ENCODE results near the gene TNXB. TPM values are rescaled to one million over a fixed set of nuclear protein-coding genes. Genes with fewer than 3 reads are reported as not detected.
A peak's percentile ranks its signal among the peaks of the same experiment; 100 is the strongest.

Gene TNXB
- total RNA-seq, 2 donors from 2014 or later, result 10.9 to 15.0 TPM

DNA sequence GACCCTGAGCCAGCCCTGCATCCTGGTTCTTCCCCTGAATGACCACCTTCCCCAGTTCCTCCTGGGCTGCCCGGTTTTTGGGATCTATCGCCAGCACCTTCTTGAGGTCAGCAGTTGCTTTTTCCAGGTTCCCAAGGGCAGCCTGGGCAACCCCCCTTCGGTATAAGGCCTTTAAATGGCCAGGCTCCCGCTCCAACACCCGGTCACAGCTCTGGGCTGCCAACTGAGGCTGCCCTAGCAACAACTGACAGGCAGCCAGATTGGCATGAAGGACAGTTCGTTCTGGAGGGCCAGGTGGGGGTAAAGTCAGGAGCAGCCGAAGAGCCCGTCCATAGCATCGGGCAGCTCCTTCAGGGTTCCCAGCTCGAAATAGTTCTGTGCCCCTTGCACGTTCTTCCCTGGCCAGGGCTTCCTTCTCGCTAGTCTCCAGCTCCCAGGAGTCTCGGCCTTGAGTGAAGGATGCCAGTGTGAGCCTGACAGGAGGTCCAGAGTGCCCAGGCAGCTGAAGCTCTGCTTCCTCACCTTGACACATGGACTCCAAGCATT lies 19.7 kb upstream of the TNXB start:
- Mint-ChIP-seq H3K4me1 (ENCODE audit: low read depth) (peaks cover 43% of the 10 kb centered on the region), H3K9me3 (peaks cover 0 to 2% of the 10 kb centered on the region in 2 donors), H3K27me3 (ENCODE audit: low read depth) (no peaks in the 10 kb centered on the region), H3K36me3 (ENCODE audit: insufficient read depth in 2 of 2) (peaks cover 11 to 17% of the 10 kb centered on the region in 2 donors), H3K4me3 (peak overlapping the region; percentile 87 to 100), H3K27ac (peak overlapping the region; percentile 82)
- ATAC-seq (replicated peaks in 1 of 2), result no peak
- no peak for DNase-seq

DNA sequence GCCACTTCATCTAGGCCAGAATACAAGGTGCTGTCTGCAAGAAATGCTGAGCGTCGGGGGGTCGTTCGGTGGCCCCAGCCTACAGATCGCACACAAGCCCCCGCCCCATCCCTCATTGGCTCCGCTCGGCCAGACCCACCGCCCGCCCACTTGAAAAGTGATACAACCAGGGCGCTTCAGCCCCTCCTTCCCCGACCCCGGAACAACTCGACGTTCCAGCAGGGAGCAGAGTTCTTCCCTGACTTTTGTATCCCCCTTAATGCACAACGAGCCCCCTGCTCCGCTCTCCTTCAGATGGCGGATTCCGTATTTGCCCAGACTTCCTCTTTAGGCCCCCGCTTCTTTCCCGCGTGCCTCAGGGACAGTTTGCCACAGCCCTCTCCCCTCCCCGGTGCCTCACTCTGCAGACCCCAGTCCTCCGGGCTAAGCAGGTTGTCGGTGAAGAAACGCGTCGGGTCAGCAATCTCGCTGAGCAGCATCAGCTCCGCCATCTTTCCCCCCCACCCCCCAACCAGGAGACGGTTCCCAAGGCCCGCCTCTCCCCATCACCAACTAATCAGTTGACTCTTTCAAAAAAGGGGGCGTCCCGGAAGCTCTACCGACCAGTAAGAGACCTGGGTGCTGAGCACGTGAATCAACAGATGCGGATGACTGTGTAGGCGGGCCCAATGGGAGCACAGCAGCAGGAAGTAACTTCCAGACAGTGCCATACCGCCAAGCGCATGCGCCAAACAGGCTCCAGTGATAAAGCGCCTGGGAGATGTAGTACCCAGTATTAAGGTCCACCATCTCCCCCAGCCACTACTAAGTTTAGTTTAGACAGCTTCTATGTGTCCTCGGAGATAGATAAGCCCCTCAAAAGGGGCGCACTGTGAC lies 18.8 kb upstream of the TNXB start, which contains the start of gene ATF6B:
TSS of gene ATF6B (minus strand) at position 530 of the 876 bp plus-strand sequence. CDS start at position 491, 39 bp downstream.
- DNase-seq (peak; percentile 95 to 99), ATAC-seq (replicated peaks in 1 of 2) (peak; percentile 91 to 92)
- Mint-ChIP-seq H3K4me1 (ENCODE audit: low read depth) (peaks cover 43% of the 10 kb centered on the region), H3K9me3 (peaks cover 0 to 2% of the 10 kb centered on the region in 2 donors), H3K27ac (peak within 1 kb of the TSS; percentile 82), H3K27me3 (ENCODE audit: low read depth) (no peaks in the 10 kb centered on the region), H3K36me3 (ENCODE audit: insufficient read depth in 2 of 2) (peaks cover 11 to 17% of the 10 kb centered on the region in 2 donors), H3K4me3 (peak within 1 kb of the TSS; percentile 87 to 100)

DNA sequence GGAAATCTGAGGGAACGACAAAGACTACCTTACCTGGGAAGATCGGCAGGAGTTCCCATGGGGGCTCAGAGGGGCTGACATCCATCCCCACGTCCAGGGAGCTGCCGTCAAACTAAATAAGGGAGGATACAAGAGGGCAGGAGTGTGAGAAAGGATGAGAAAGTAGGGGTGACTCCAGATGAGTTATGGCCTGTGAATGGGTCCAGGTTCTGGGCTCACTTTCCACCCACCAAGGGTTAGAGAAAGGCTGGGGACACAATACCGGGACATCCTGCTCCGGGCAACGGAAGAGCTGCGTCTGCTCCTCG lies 18.2 kb upstream of the TNXB start:
- Mint-ChIP-seq H3K36me3 (ENCODE audit: insufficient read depth in 2 of 2) (peaks cover 11 to 17% of the 10 kb centered on the region in 2 donors), H3K4me1 (ENCODE audit: low read depth) (peaks cover 43% of the 10 kb centered on the region), H3K27me3 (ENCODE audit: low read depth) (no peaks in the 10 kb centered on the region), H3K4me3 (peak overlapping the region; percentile 87 to 100), H3K27ac (peak overlapping the region; percentile 82), H3K9me3 (peaks cover 0 to 2% of the 10 kb centered on the region in 2 donors)
- ATAC-seq (replicated peaks in 1 of 2) (no peak), DNase-seq (no peak)

DNA sequence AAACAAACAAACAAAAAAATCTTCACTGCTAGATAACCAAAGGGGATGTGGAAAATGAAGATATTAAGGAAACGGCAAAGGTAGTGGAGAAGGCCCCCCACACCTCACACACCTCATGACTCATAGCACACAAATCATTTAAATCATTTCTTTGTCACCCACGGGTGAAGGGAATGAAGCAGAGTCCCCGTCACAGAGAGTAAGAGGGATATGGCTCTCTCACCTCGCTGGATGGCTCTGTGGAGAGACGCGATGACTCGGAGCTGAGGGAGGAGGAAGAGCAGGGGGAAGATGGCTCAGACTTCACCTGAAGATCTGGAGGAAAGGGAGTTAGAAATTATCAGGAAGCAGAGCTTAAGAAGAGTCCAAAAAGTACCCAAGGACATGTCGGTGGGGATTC lies 17.7 kb upstream of the TNXB start:
- H3K36me3 Mint-ChIP-seq (ENCODE audit: insufficient read depth in 2 of 2), result peaks cover 14 to 21% of the 10 kb centered on the region in 2 donors
- H3K4me3 Mint-ChIP-seq, result peak overlapping the region; percentile 87 to 100

GRCh38 chr6:32123681-32124080 lies 14.5 kb upstream of the TNXB start:
- Mint-ChIP-seq H3K4me3 (no peak overlapping the region), H3K4me1 (ENCODE audit: low read depth) (peaks cover 38% of the 10 kb centered on the region), H3K27me3 (ENCODE audit: low read depth) (no peaks in the 10 kb centered on the region), H3K9me3 (no peaks in the 10 kb centered on the region), H3K27ac (no peak overlapping the region), H3K36me3 (ENCODE audit: insufficient read depth in 2 of 2) (peaks cover 14 to 29% of the 10 kb centered on the region in 2 donors)
- DNase-seq (no peak), ATAC-seq (replicated peaks in 1 of 2) (no peak)

More for the DNA sequence above, 17.7 kb upstream of the TNXB start:
- DNase-seq, result no peak
- no peak for ATAC-seq (replicated peaks in 1 of 2)
- Mint-ChIP-seq H3K27me3 (ENCODE audit: low read depth) (no peaks in the 10 kb centered on the region), H3K27ac (peak overlapping the region; percentile 82), H3K9me3 (peaks cover 0 to 2% of the 10 kb centered on the region in 2 donors), H3K4me1 (ENCODE audit: low read depth) (peaks cover 43% of the 10 kb centered on the region)

- no peak for ATAC-seq (replicated peaks in 1 of 2)
- H3K4me3 Mint-ChIP-seq, result no peak overlapping the region
- peaks cover 6 to 23% of the 10 kb centered on the region in 2 donors for H3K36me3 Mint-ChIP-seq (ENCODE audit: insufficient read depth in 2 of 2)
- H3K27ac Mint-ChIP-seq, result no peak overlapping the region
- H3K9me3 Mint-ChIP-seq, result no peaks in the 10 kb centered on the region
- DNase-seq, result no peak
- no peaks in the 10 kb centered on the region for H3K27me3 Mint-ChIP-seq (ENCODE audit: low read depth)
- H3K4me1 Mint-ChIP-seq (ENCODE audit: low read depth), result peaks cover 12% of the 10 kb centered on the region
Measured at GRCh38 chr6:32120573-32121059, 11.5 kb upstream of the TNXB start.

DNA sequence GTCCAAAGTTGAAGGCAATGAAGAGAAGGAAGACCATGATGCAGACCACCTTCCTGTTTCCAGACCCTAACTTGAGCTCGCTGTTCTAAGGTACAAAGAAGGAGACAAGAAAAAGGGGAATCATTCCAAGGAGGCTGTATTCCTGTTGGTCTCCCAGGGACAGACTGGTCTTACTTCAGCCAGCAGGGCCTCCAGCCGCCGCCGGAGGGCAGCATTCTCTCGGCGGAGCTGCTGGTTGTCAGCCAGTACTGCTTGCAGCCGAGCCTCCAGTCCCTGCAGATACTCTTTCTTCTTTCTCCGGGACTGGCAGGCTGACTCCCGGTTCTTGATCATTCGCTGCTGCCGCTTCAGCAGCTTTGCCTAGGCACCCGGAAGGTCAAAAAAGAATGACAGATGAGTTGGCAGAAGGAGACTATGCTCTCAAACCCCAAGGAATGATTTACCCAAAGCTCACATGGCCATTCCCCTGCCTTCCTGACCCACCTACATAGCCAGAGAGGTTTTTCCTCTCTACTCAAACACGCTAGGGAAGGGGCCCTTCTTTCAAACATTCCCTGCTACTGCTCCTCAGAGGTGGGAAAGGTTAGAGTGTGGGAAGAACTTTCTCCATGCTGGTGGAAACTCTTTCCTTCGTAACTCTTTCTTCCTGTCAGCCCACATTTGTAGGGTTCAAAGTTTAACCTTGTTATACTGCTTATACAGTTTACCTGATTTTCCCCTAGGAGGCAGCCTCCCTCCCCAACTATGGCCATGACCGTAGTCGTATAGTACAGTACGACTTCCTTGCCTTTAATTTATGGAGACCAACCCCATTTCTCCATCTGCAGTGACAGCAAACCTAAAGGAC lies 9.9 kb upstream of the TNXB start:
- peaks cover 12% of the 10 kb centered on the region for H3K4me1 Mint-ChIP-seq (ENCODE audit: low read depth)
- DNase-seq (peak; percentile 75 to 79), ATAC-seq (replicated peaks in 1 of 2) (peak; percentile 89 to 90)
- peaks cover 3 to 17% of the 10 kb centered on the region in 2 donors for H3K36me3 Mint-ChIP-seq (ENCODE audit: insufficient read depth in 2 of 2)
- H3K4me3 Mint-ChIP-seq, result no peak overlapping the region
- no peak overlapping the region for H3K27ac Mint-ChIP-seq
- no peaks in the 10 kb centered on the region for H3K9me3 Mint-ChIP-seq
- H3K27me3 Mint-ChIP-seq (ENCODE audit: low read depth), result no peaks in the 10 kb centered on the region

GRCh38 chr6:32117461-32117860 lies 8.3 kb upstream of the TNXB start:
- Mint-ChIP-seq H3K27ac (no peak overlapping the region), H3K4me3 (no peak overlapping the region), H3K4me1 (ENCODE audit: low read depth) (peaks cover 12% of the 10 kb centered on the region), H3K9me3 (no peaks in the 10 kb centered on the region), H3K27me3 (ENCODE audit: low read depth) (no peaks in the 10 kb centered on the region), H3K36me3 (ENCODE audit: insufficient read depth in 2 of 2) (peaks cover 3 to 16% of the 10 kb centered on the region in 2 donors)
- ATAC-seq (replicated peaks in 1 of 2) (no peak), DNase-seq (no peak)

DNA sequence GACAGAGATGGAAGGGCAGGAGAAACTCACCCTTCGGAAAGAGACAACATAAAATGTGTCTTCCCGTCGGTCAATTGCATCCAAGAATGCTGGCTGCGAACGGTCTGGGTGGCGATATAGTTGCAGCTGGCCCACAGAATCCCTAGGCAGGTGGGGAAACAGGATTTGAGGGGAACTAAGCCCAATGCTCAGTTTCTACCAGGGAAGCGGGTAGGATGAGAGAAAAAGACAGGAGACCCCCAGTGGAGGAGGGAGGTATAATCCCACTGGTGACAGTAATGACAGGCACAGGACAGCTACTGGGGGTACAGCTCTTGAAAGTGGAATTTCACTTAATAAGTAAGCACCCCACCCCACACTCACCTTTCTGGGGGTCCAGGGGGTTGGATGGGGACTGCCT lies 7.5 kb upstream of the TNXB start:
- Mint-ChIP-seq H3K4me1 (ENCODE audit: low read depth) (peaks cover 12% of the 10 kb centered on the region), H3K27me3 (ENCODE audit: low read depth) (no peaks in the 10 kb centered on the region), H3K27ac (no peak overlapping the region), H3K9me3 (no peaks in the 10 kb centered on the region), H3K36me3 (ENCODE audit: insufficient read depth in 2 of 2) (peaks cover 0 to 10% of the 10 kb centered on the region in 2 donors), H3K4me3 (no peak overlapping the region)
- DNase-seq (no peak), ATAC-seq (replicated peaks in 1 of 2) (no peak)

- peak overlapping the region; percentile 20 for H3K27ac Mint-ChIP-seq
Measured at GRCh38 chr6:32115623-32116022, 6.5 kb upstream of the TNXB start.

DNA sequence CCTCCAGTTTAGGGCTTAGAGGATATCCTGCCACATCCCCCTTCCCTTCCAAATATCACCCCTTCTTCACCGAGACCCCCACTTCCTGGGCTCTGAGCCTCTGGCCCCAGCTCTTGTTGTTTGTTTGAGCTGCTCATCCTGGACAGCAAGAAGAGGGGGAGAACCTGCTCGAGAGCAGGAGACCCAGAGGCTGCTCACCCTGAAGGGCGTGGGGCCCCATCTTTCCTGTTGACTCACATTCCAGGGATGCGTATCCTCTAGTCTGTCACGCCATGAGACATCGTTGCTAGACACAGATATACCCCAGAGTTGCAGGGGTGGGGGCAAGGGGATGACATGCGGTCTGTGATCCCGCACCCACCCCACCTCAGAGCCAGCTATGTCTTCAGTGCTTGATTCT lies 5.7 kb upstream of the TNXB start:
- H3K36me3 Mint-ChIP-seq (ENCODE audit: insufficient read depth in 2 of 2), result peaks cover 0 to 4% of the 10 kb centered on the region in 2 donors
- DNase-seq, result no peak
- no peak for ATAC-seq (replicated peaks in 1 of 2)
- H3K4me1 Mint-ChIP-seq (ENCODE audit: low read depth), result peaks cover 14% of the 10 kb centered on the region
- H3K27ac Mint-ChIP-seq, result no peak overlapping the region
- no peaks in the 10 kb centered on the region for H3K9me3 Mint-ChIP-seq
- H3K27me3 Mint-ChIP-seq (ENCODE audit: low read depth), result peaks cover 3% of the 10 kb centered on the region
- H3K4me3 Mint-ChIP-seq, result no peak overlapping the region

More at GRCh38 chr6:32115623-32116022, 6.5 kb upstream of the TNXB start:
- Mint-ChIP-seq H3K9me3 (no peaks in the 10 kb centered on the region), H3K36me3 (ENCODE audit: insufficient read depth in 2 of 2) (peaks cover 0 to 4% of the 10 kb centered on the region in 2 donors), H3K27me3 (ENCODE audit: low read depth) (no peaks in the 10 kb centered on the region), H3K4me1 (ENCODE audit: low read depth) (peaks cover 12% of the 10 kb centered on the region), H3K4me3 (no peak overlapping the region)
- no peak for DNase-seq
- no peak for ATAC-seq (replicated peaks in 1 of 2)

GRCh38 chr6:32113386-32114352 lies 4.5 kb upstream of the TNXB start:
- no peak for ATAC-seq (replicated peaks in 1 of 2)
- H3K4me1 Mint-ChIP-seq (ENCODE audit: low read depth), result peaks cover 11% of the 10 kb centered on the region
- H3K9me3 Mint-ChIP-seq, result no peaks in the 10 kb centered on the region
- no peak overlapping the region for H3K4me3 Mint-ChIP-seq
- peaks cover 0 to 4% of the 10 kb centered on the region in 2 donors for H3K36me3 Mint-ChIP-seq (ENCODE audit: insufficient read depth in 2 of 2)
- DNase-seq, result no peak
- H3K27ac Mint-ChIP-seq, result no peak overlapping the region
- peaks cover 13% of the 10 kb centered on the region for H3K27me3 Mint-ChIP-seq (ENCODE audit: low read depth)

All from activated T-cell treated with anti-CD3 and anti-CD28 coated beads, Interleukin-2, amount 50 U/mL, for 72 hours (primary cell).